ENCODE data around the gene HSPA1B.
A peak's percentile ranks its signal among the peaks of the same experiment; 100 is the strongest.
"Not testable (repeated sequence)": the region's sequence is repeated elsewhere in the genome, so short reads cannot be mapped to it uniquely, and the experiment has no call there.

HSPA1B gene

DNA sequence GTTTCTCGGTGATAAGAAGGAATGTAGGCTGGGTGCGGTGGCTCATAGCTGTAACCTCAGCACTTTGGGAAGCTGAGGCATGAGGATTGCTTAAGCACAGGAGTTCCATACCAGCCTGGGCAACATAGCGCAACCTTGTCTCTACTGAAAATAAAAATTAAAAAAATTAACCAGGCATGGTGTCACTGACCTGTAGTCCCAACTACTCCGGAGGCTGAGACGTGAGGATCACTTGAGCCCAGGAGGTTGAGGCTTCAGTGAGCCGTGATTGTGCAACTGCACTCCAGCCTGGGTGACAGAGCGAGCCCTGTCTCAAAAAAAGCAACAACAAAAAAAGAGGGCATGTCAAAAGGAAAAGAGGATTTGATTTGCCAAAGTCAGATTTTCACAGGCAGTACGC, 31.2 kb downstream of the HSPA1B start:
- no peak for DNase-seq (ENCODE audit: low spot score)
- TF ChIP-seq, protein P1, sequence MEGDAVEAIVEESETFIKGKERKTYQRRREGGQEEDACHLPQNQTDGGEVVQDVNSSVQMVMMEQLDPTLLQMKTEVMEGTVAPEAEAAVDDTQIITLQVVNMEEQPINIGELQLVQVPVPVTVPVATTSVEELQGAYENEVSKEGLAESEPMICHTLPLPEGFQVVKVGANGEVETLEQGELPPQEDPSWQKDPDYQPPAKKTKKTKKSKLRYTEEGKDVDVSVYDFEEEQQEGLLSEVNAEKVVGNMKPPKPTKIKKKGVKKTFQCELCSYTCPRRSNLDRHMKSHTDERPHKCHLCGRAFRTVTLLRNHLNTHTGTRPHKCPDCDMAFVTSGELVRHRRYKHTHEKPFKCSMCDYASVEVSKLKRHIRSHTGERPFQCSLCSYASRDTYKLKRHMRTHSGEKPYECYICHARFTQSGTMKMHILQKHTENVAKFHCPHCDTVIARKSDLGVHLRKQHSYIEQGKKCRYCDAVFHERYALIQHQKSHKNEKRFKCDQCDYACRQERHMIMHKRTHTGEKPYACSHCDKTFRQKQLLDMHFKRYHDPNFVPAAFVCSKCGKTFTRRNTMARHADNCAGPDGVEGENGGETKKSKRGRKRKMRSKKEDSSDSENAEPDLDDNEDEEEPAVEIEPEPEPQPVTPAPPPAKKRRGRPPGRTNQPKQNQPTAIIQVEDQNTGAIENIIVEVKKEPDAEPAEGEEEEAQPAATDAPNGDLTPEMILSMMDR (IDR thresholded peaks at IDR 0.05; ENCODE audit: extremely low read depth, insufficient read depth, missing control alignments), result no peak
- in situ Hi-C loops (cut with MboI; ENCODE audit: low pct_unique_long_range_greater_than_20kb, low sequenced_read_pairs, unreplicated experiment), result no loop called here

DNA sequence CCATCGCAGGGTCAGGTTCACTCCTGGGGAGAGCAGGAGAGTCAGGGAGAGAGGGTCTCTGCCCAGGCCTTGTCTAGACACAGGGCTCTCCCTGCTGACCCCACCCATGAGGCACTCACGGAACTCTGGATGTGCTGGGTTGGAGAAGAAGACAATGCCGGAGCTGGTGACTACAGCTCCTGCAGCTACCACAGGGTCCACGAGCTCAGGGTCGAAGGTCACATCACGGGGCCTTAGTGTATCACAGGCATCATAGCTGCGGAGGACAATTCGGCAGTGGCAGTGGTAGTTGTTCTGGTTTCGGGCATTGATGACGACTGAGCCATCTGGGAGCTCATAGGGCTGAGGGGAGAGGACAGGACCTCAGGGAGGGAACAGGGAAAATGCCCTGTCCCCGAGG, 32.4 kb downstream of the HSPA1B start:
- no peak for DNase-seq (ENCODE audit: low spot score)
- TF ChIP-seq, protein P1 (IDR thresholded peaks at IDR 0.05; ENCODE audit: extremely low read depth, insufficient read depth, missing control alignments), result no peak
- in situ Hi-C loops (cut with MboI; ENCODE audit: low pct_unique_long_range_greater_than_20kb, low sequenced_read_pairs, unreplicated experiment), result no loop called here

DNA sequence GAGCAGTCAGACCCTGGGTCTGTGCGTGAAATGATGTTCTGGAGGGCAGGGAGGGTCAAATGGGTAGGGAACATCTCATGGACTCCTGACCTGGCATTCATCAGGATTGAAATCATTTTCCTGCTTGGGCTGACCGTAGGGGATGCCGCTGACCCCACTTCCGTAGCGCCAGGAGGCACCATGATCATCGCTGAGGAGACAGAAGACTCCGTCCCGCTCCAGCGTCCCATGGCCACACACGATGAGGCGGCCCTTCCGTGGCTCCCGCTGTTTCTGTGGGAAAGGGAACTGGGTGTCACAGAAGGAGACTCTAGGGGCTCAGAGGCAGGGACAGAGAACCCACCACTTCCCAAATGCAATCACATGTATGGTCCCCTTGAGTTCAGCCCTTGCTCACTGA, 32.8 kb downstream of the HSPA1B start:
- TF ChIP-seq, protein P1 (IDR thresholded peaks at IDR 0.05; ENCODE audit: extremely low read depth, insufficient read depth, missing control alignments), result no peak
- in situ Hi-C loops (cut with MboI; ENCODE audit: low pct_unique_long_range_greater_than_20kb, low sequenced_read_pairs, unreplicated experiment), result no loop called here
- DNase-seq (ENCODE audit: low spot score), result no peak

DNA sequence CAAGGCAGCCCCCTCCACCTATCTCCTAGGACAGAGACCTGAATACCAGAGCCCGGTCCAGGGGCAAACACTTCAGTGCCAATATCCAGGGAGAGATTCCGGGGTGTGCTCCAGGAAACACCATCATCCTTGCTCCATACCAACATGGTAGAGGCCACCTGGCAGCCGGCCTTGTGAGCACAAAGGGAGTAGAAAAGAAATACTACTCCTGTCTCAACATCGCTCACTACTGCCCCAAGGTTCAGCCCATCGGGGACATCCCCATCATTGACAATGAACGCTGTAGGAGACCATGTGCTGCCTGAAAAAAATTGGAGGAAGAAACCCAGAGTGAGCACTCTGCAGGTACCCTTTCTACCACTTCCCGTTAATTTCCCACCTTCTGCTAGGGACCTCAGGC, 33.6 kb downstream of the HSPA1B start:
- DNase-seq (ENCODE audit: low spot score), result no peak
- TF ChIP-seq, protein P1 (IDR thresholded peaks at IDR 0.05; ENCODE audit: extremely low read depth, insufficient read depth, missing control alignments), result no peak
- in situ Hi-C loops (cut with MboI; ENCODE audit: low pct_unique_long_range_greater_than_20kb, low sequenced_read_pairs, unreplicated experiment), result no loop called here

DNA sequence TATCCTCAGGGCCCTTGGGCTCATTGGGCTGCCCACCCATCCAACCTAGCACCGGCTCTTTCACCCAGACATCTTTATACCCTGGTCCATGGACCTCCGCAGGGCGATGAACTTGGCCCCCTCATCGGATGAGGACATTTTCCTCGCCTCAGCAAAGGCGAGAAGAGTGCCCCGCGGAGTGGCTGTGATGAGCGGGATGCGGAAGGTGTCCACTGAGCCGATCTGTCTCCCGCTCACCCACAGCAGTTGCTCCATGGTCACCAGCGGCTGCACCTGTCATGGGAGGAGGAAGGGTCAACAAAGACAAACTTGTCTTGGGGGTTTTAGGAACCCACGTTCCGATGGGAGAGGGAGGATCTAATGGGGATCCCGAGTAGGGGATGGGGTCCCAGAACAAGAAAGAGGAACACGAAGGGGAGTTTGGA, 34.4 kb downstream of the HSPA1B start:
- TF ChIP-seq, protein P1 (IDR thresholded peaks at IDR 0.05; ENCODE audit: extremely low read depth, insufficient read depth, missing control alignments), result no peak
- no peak for DNase-seq (ENCODE audit: low spot score)

DNA sequence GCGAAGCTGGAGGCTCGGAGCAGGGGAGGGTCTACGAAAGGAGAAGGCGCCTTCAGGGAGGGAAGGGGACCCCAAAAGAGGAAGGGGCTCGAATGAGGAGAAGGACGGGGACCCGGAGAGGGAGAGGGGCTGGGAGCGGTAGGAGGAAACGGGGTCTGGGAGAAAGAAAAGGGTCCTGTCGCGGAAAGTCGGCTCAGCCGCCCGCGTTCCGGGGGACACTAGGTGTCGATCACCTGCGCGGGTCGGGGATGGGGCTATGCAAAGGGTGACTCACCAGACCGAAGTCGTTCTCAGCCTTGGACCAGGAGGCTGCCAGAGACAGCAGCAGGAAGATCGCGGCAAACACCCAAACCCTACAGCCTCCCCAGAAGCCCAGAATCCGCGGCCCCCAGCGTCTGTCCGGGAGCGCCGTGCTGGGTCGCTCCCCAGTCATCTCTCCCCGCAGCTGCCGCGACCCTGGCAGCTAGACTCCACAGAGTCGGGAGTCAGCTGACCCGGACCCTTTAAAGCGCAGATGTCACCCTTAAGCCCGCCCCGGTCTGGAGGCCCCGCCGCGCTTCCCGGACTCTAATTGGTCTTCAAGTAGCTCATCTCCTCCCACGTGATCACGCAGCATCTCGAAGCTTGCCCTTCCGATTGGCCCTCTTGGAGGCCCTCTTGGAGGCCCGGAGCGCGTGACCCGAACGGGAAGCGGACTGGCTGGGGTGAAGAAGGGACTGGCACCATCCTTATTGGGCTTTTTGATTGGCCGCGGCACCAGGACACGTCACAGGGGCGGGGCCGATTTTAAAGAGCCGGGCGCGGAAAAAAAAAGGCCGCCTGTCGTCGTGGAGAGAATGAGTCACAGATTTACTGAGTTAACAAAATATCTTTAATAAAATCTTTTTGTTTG, 35.1 kb downstream of the HSPA1B start, which contains the start of gene NEU1:
NEU1 (minus strand) TSS at position 478 of the 892 bp plus-strand sequence; CDS start at position 433, 45 bp downstream.
- peak; percentile 99 for DNase-seq (ENCODE audit: low spot score)
- in situ Hi-C loops (cut with MboI; ENCODE audit: low pct_unique_long_range_greater_than_20kb, low sequenced_read_pairs, unreplicated experiment), result no loop called here
- TF ChIP-seq, protein P1 (IDR thresholded peaks at IDR 0.05; ENCODE audit: extremely low read depth, insufficient read depth, missing control alignments), result no peak

More for the DNA sequence above, 34.4 kb downstream of the HSPA1B start:
- in situ Hi-C loops (cut with MboI; ENCODE audit: low pct_unique_long_range_greater_than_20kb, low sequenced_read_pairs, unreplicated experiment), result no loop called here

DNA sequence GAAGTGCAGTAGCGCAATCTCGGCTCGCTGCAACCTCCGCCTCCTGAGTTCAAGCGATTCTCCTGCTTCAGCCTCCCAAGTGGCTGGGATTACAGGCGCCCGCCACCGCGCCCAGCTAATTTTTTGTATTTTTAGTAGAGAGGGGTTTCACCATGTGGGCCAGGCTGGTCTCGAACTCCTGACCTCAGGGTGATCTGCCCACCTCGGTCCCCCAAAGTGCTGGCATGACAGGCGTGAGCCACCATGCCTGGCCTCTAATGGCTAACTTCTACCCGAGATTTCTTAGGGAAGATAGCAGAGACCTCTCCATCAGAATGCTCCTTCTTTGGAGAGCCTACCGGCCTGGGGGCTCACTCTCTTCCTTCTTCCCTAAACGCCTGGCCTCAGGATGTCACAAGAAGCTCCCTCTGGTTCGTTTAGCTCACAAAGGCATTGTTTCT, 36.6 kb downstream of the HSPA1B start:
- in situ Hi-C loops (cut with MboI; ENCODE audit: low pct_unique_long_range_greater_than_20kb, low sequenced_read_pairs, unreplicated experiment); DNase-seq (ENCODE audit: low spot score): not testable (repeated sequence)
